Measurements from ENCODE around the gene HDAC9.

HDAC9 gene

GRCh38 chr7:18637516-18637915, 142.0 kb downstream of the HDAC9 start:
- no peak for TF ChIP-seq ZFX (IDR thresholded peaks at IDR 0.05; ENCODE audit: borderline replicate concordance)
- no peak for TF ChIP-seq CTCF (IDR thresholded peaks at IDR 0.05)
- no peak overlapping the region for H3K27ac ChIP-seq

GRCh38 chr7:18638594-18639452, 143.3 kb downstream of the HDAC9 start:
- TF ChIP-seq ZFX (IDR thresholded peaks at IDR 0.05; ENCODE audit: borderline replicate concordance) (no peak), CTCF (IDR thresholded peaks at IDR 0.05) (no peak)
- H3K27ac ChIP-seq = no peak overlapping the region

GRCh38 chr7:18639711-18640110, 144.2 kb downstream of the HDAC9 start:
- no peak overlapping the region for H3K27ac ChIP-seq
- TF ChIP-seq ZFX (IDR thresholded peaks at IDR 0.05; ENCODE audit: borderline replicate concordance) = no peak
- no peak for TF ChIP-seq CTCF (IDR thresholded peaks at IDR 0.05)

- no peak for TF ChIP-seq CTCF (IDR thresholded peaks at IDR 0.05)
- no peak for TF ChIP-seq ZFX (IDR thresholded peaks at IDR 0.05; ENCODE audit: borderline replicate concordance)
- H3K27ac ChIP-seq = no peak overlapping the region
Measured at GRCh38 chr7:18644981-18645380, 149.4 kb downstream of the HDAC9 start.

- no peak overlapping the region for H3K27ac ChIP-seq
- TF ChIP-seq ZFX (IDR thresholded peaks at IDR 0.05; ENCODE audit: borderline replicate concordance) = no peak
- no peak for TF ChIP-seq CTCF (IDR thresholded peaks at IDR 0.05)
Measured at GRCh38 chr7:18647582-18647981, 152.0 kb downstream of the HDAC9 start.

- no peak overlapping the region for H3K27ac ChIP-seq
- TF ChIP-seq ZFX (IDR thresholded peaks at IDR 0.05; ENCODE audit: borderline replicate concordance) = no peak
- no peak for TF ChIP-seq CTCF (IDR thresholded peaks at IDR 0.05)
Measured at GRCh38 chr7:18648849-18649758, 153.6 kb downstream of the HDAC9 start.

All from 22Rv1 (cell line).